IMR-90 (cell line): ENCODE results near the gene ZNF646. TPM values are rescaled to one million over a fixed set of nuclear protein-coding genes. Genes with fewer than 3 reads are reported as not detected.

ENCODE experiments used
- ATAC-seq: fragments of 200-7000 bp; cut with Tn5 transposase; 2 replicates; pipeline ENCODE4 v1.9.1; 2020; ENCODE audit warnings: low read depth, mild to moderate bottlenecking, moderate library complexity
- BruUV-seq: library from RNA; stranded (reverse); fragments of 400-500 nt; replicated peaks from 2 replicates; lab custom pipeline; 2021; lab: Mats Ljungman, UMichigan
- CTCF ChIA-PET: fragments of 300-600 bp; formaldehyde crosslinking; extraction: SDS; loops from one replicate; lab custom pipeline; 2021; ENCODE audit warnings: antibody characterized with exemption; lab: Yijun Ruan, JAX
- POLR2A ChIA-PET: fragments of 300-600 bp; sonication (Branson Sonifier 250); formaldehyde crosslinking; loops from one replicate; lab custom pipeline; 2022; ENCODE audit warnings: antibody characterized with exemption; ENCODE audit not compliant: unreplicated experiment; lab: Charles Lee
- DNase-seq: peaks from one replicate; pipeline ENCODE4 v3.0.0; 2013
- H2AFZ ChIP-seq: replicated peaks from 2 replicates; pipeline ENCODE3; 2013; ENCODE audit warnings: low read length, mild to moderate bottlenecking; ENCODE audit not compliant: poor library complexity
- H2AK5ac ChIP-seq: 2 replicates; pipeline ENCODE4 v1.6.1; 2013; ENCODE audit warnings: low read depth, low read length, inconsistent platforms
- H2AK9ac ChIP-seq: replicated peaks from 2 replicates; pipeline ENCODE3; 2013; ENCODE audit warnings: mild to moderate bottlenecking, low read depth, low read length, moderate library complexity; ENCODE audit not compliant: poor library complexity
- H2BK120ac ChIP-seq: 2 replicates; pipeline ENCODE4 v1.6.1; 2013; ENCODE audit warnings: low read depth, low read length, inconsistent platforms
- H2BK15ac ChIP-seq: 3 replicates; pipeline ENCODE4 v1.6.1; 2013; ENCODE audit warnings: low read depth, low read length, inconsistent platforms
- H2BK20ac ChIP-seq: 2 replicates; pipeline ENCODE4 v1.6.1; 2013; ENCODE audit warnings: low read depth, mild to moderate bottlenecking, inconsistent platforms, low read length, moderate library complexity
- H2BK5ac ChIP-seq: 2 replicates; pipeline ENCODE4 v1.6.1; 2013; ENCODE audit warnings: mild to moderate bottlenecking, low read depth, low read length, inconsistent platforms; ENCODE audit not compliant: poor library complexity, severe bottlenecking
- H3K14ac ChIP-seq: replicated peaks from 2 replicates; pipeline ENCODE4 v1.6.1; 2013; ENCODE audit warnings: low read depth, low read length, inconsistent platforms
- H3K18ac ChIP-seq: 2 replicates; pipeline ENCODE4 v1.6.1; 2013; ENCODE audit warnings: low read depth, low read length, control low read depth
- H3K23ac ChIP-seq: 2 replicates; pipeline ENCODE4 v1.6.1; 2013; ENCODE audit warnings: low read depth, low read length, inconsistent platforms
- H3K27ac ChIP-seq: 2 replicates; pipeline ENCODE4 v1.5.1; 2013; ENCODE audit warnings: mild to moderate bottlenecking, control low read depth, low read length; ENCODE audit not compliant: insufficient read depth
- H3K27me3 ChIP-seq: 2 replicates; pipeline ENCODE4 v1.6.1; 2013; ENCODE audit warnings: low read length; ENCODE audit not compliant: control insufficient read depth, insufficient read depth
- H3K36me3 ChIP-seq: 2 replicates; pipeline ENCODE4 v1.6.1; 2013; ENCODE audit warnings: low read length, mixed read lengths; ENCODE audit not compliant: control insufficient read depth, insufficient read depth
- H3K4ac ChIP-seq: 2 replicates; pipeline ENCODE4 v1.6.1; 2013; ENCODE audit warnings: low read depth, low read length, inconsistent platforms
- H3K4me1 ChIP-seq: 2 replicates; pipeline ENCODE4 v1.6.1; 2013; ENCODE audit warnings: low read length, mixed read lengths; ENCODE audit not compliant: control insufficient read depth, insufficient read depth
- H3K4me2 ChIP-seq: 2 replicates; pipeline ENCODE4 v1.6.1; 2013; ENCODE audit warnings: low read depth, mild to moderate bottlenecking, control low read depth, low read length, moderate library complexity
- H3K4me3 ChIP-seq: 2 replicates; pipeline ENCODE4 v1.5.1; 2013; ENCODE audit warnings: low read depth, mild to moderate bottlenecking, control low read depth, low read length, moderate library complexity; ENCODE audit not compliant: insufficient read depth
- H3K56ac ChIP-seq: 2 replicates; pipeline ENCODE4 v1.6.1; 2013; ENCODE audit warnings: low read length, inconsistent platforms; ENCODE audit not compliant: insufficient read depth; ENCODE audit errors: extremely low read depth
- H3K79me1 ChIP-seq, 2 experiments: 2 replicates each; pipeline ENCODE4 v1.6.1; 2013; ENCODE audit warnings: low read length in 2 of 2, inconsistent platforms in 1 of 2, low read depth in 1 of 2
- H3K9ac ChIP-seq: 2 replicates; pipeline ENCODE4 v1.6.1; 2013; ENCODE audit warnings: low read depth, low read length, control low read depth
- H3K9me1 ChIP-seq: 2 replicates; pipeline ENCODE4 v1.6.1; 2013; ENCODE audit warnings: low read length, inconsistent platforms; ENCODE audit not compliant: insufficient read depth
- H3K9me3 ChIP-seq: 2 replicates; pipeline ENCODE4 v1.6.1; 2013; ENCODE audit warnings: low read length; ENCODE audit not compliant: control insufficient read depth, insufficient read depth
- H4K20me1 ChIP-seq: 2 replicates; pipeline ENCODE4 v1.6.1; 2013; ENCODE audit warnings: low read length, inconsistent platforms; ENCODE audit not compliant: insufficient read depth
- H4K5ac ChIP-seq: 2 replicates; pipeline ENCODE4 v1.6.1; 2013; ENCODE audit warnings: mild to moderate bottlenecking, low read depth, low read length, control low read depth
- H4K8ac ChIP-seq, 2 experiments: 2 replicates each; pipeline ENCODE4 v1.6.1; 2013; ENCODE audit warnings: low read depth in 2 of 2, low read length in 2 of 2, control low read depth in 1 of 2, inconsistent platforms in 1 of 2
- H4K91ac ChIP-seq: 2 replicates; pipeline ENCODE4 v1.6.1; 2013; ENCODE audit warnings: low read depth, low read length, inconsistent platforms; ENCODE audit not compliant: insufficient read depth
- BHLHE40 ChIP-seq: fragments of 150-350 bp; IDR thresholded peaks from 2 replicates; pipeline ENCODE4 v1.6.1; 2016; ENCODE audit warnings: mild to moderate bottlenecking, low read depth, low read length
- CEBPB ChIP-seq: IDR thresholded peaks from 2 replicates; pipeline ENCODE4 v1.6.1; 2012; ENCODE audit warnings: low read depth, low read length, improper control_type of control experiment
- CHD1 ChIP-seq: IDR thresholded peaks from 2 replicates; pipeline ENCODE4 v1.6.1; 2012; ENCODE audit warnings: low read depth, low read length, improper control_type of control experiment
- MAZ ChIP-seq: IDR thresholded peaks from 2 replicates; pipeline ENCODE4 v1.6.1; 2012; ENCODE audit warnings: low read depth, mild to moderate bottlenecking, low read length, improper control_type of control experiment, moderate library complexity, borderline replicate concordance
- NFE2L2 ChIP-seq: fragments of 150-350 bp; IDR thresholded peaks from 2 replicates; pipeline ENCODE4 v1.6.1; 2016; ENCODE audit warnings: low read depth, mild to moderate bottlenecking, low read length
- RAD21 ChIP-seq: IDR thresholded peaks from 2 replicates; pipeline ENCODE4 v1.6.1; 2012; ENCODE audit warnings: low read length, improper control_type of control experiment
- WGBS, 2 experiments: methylation state at CpG; one replicate each; pipeline versions ENCODE4 v1.1.5 to v1.1.7; 2013; ENCODE audit warnings: missing lambda C conversion rate in 2 of 2; ENCODE audit not compliant: insufficient read length in 1 of 2; ENCODE audit errors: extremely low coverage in 2 of 2; 5-methylcytosine and 5-hydroxymethylcytosine counted together
- dilution Hi-C: fragments of 300-500 bp; cut with HindIII; formaldehyde crosslinking; loops from one replicate; pipeline ENCODE4 v1.14.3; 2018; ENCODE audit warnings: low sequenced_read_pairs; ENCODE audit not compliant: unreplicated experiment
- in situ Hi-C: fragments of 300-500 bp; cut with MboI; formaldehyde crosslinking; loops from 3 replicates; pipeline ENCODE4 v1.14.3; 2019; ENCODE audit warnings: low sequenced_read_pairs, inconsistent platforms, mixed read lengths
- intact Hi-C: fragments of 100-400 bp; cut with micrococcal nuclease; formaldehyde crosslinking; loops from 2 replicates; pipeline ENCODE4 v1.10.0; 2022
- polyA plus RNA-seq, 3 experiments: library from polyadenylated mRNA; depleted of rRNA; stranded (reverse); fragments of >200 nt; gene quantifications; 2 replicates each; pipeline ENCODE4 v1.2.3, GENCODE V29; 2012; ENCODE audit warnings: low replicate concordance in 1 of 3
- total RNA-seq: library from RNA; depleted of rRNA; stranded (reverse); fragments of >200 nt; gene quantifications from 2 replicates; pipeline ENCODE4 v1.2.3, GENCODE V29; 2012
- TF ChIP-seq, protein P1 (sequence below): fragments of 150-350 bp; IDR thresholded peaks from 2 replicates; pipeline ENCODE4 v1.6.1; 2017; ENCODE audit warnings: mild to moderate bottlenecking, antibody characterized with exemption, low read length, low read depth

Gene ZNF646
- total and polyA plus RNA-seq, 2 of the 4 experiments (the other 2 are of a cell fraction) = 4.9 to 6.8 TPM

DNA sequence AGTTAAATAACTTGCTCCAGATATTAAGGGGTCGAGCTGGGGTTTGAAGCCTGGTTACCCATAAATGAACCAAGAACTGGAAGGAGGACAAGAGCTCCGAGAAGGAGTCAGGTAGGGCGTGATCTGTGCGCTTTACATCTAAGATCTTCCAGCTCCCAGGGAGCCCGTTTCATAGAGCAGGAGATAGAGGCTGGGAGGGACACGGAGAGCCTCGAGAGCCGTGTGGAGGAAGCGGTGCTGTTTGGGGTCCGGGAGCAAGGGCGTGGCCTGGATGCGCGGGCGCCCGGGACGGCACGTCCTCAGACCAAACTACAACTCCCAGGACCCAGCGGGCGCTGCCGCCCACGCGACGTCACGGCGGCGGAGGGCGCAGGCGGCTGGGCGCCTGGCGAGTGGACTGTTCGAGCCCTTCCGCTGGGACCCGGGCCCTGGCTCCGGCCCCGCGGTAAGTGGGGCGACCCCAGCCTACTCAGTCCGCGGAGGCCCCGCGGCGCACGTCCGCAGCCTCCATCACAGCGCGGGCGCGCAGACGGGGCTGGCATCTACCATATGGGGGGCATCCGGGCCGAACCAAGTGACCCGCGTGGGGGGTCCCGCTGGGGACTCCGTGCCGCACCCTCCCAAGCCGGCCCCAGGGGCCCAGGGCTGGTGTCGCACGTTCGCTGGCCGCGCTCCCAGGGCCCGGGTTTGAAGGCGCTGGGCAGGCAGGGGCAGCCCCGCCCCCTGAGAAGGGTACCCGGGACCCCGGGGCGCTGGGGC is 34.0 kb downstream of the ZNF646 start, which contains the start of gene BCKDK:
BCKDK (plus strand) TSS at position 352 of the 759 bp plus-strand sequence. CDS start 838 bp downstream, outside the sequence.
- peak within 1 kb of the TSS; percentile 78 for H3K14ac ChIP-seq
- H2BK15ac ChIP-seq = no peak within 1 kb of the TSS
- H2BK5ac ChIP-seq = peak within 1 kb of the TSS; percentile 79
- in situ Hi-C loops (no loop called here), intact Hi-C loops (no loop called here), dilution Hi-C loops (no loop called here)
- peak within 1 kb of the TSS; percentile 93 for H3K4me2 ChIP-seq
- no TSS peak for BruUV-seq
- H3K23ac ChIP-seq = peak within 1 kb of the TSS; percentile 38; the same call in 1 of the 2 replicates
- H3K36me3 ChIP-seq = peaks cover 40% of the 10 kb centered on the region
- H3K9me3 ChIP-seq = no peaks in the 10 kb centered on the region
- H4K20me1 ChIP-seq = no peaks in the 10 kb centered on the region; the same call in 1 of the 2 replicates
- peak within 1 kb of the TSS; percentile 76 for H3K27ac ChIP-seq
- H3K27me3 ChIP-seq = no peaks in the 10 kb centered on the region
- H3K9ac ChIP-seq = peak within 1 kb of the TSS; percentile 75
- peaks cover 11% of the 10 kb centered on the region; the same call in 1 of the 2 replicates for H3K9me1 ChIP-seq
- no peak within 1 kb of the TSS for H2BK20ac ChIP-seq
- H4K91ac ChIP-seq = peak within 1 kb of the TSS; percentile 92
- WGBS, 2 experiments = 8% methylated on average over 34 of the region's 68 CpGs; no CpG with 5 or more reads in 1 of the 2 experiments
- TF ChIP-seq, protein P1, sequence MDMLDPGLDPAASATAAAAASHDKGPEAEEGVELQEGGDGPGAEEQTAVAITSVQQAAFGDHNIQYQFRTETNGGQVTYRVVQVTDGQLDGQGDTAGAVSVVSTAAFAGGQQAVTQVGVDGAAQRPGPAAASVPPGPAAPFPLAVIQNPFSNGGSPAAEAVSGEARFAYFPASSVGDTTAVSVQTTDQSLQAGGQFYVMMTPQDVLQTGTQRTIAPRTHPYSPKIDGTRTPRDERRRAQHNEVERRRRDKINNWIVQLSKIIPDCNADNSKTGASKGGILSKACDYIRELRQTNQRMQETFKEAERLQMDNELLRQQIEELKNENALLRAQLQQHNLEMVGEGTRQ = no peak
- no peak for TF ChIP-seq BHLHE40
- TF ChIP-seq CHD1 = no peak
- no peak for TF ChIP-seq NFE2L2
- TF ChIP-seq RAD21 = no peak
- TF ChIP-seq MAZ = 0 out of 2 replicates have a peak, but pooled peaks have one; percentile 6
- TF ChIP-seq CEBPB = no peak
- ChIA-PET CTCF (no interaction called here), POLR2A (no interaction called here)
- ATAC-seq (peak; percentile 97), DNase-seq (peak; percentile 60)
- H4K5ac ChIP-seq = peak within 1 kb of the TSS; percentile 91
- H3K4ac ChIP-seq = peak within 1 kb of the TSS; percentile 65
- H2AK9ac ChIP-seq = peak within 1 kb of the TSS; percentile 95
- H3K4me3 ChIP-seq = peak within 1 kb of the TSS; percentile 85
- H2AK5ac ChIP-seq = peak within 1 kb of the TSS; percentile 90
- H2AFZ ChIP-seq = peak within 1 kb of the TSS; percentile 95
- H2BK120ac ChIP-seq = peak within 1 kb of the TSS; percentile 26; the same call in 1 of the 2 replicates
- H3K18ac ChIP-seq = peak within 1 kb of the TSS; percentile 48
- H4K8ac ChIP-seq = peak within 1 kb of the TSS; percentile 98 to 100
- peaks cover 18 to 41% of the 10 kb centered on the region in 2 experiments for H3K79me1 ChIP-seq
- peak within 1 kb of the TSS; percentile 33; the same call in 1 of the 2 replicates for H3K56ac ChIP-seq
- peaks cover 5% of the 10 kb centered on the region for H3K4me1 ChIP-seq
